OCI-LY7 (cell line): ENCODE results near the gene DAB1. TPM values are rescaled to one million over a fixed set of nuclear protein-coding genes. Genes with fewer than 3 reads are reported as not detected.

ENCODE experiments used
- BruUV-seq: library from RNA; stranded (reverse); fragments of 400-500 nt; replicated peaks from 2 replicates; lab custom pipeline; 2021; lab: Mats Ljungman, UMichigan
- CTCF ChIA-PET: fragments of 300-600 bp; sonication (Branson Sonifier 250); formaldehyde crosslinking; loops from one replicate; lab custom pipeline; 2022; ENCODE audit warnings: antibody characterized with exemption; ENCODE audit not compliant: unreplicated experiment; lab: Charles Lee
- POLR2A ChIA-PET: fragments of 300-600 bp; sonication (Branson Sonifier 250); formaldehyde crosslinking; loops from one replicate; lab custom pipeline; 2022; ENCODE audit warnings: antibody characterized with exemption; lab: Charles Lee
- DNase-seq: peaks from one replicate; pipeline ENCODE4 v3.0.0-alpha.2; 2015; ENCODE audit warnings: low spot score
- H2AFZ ChIP-seq: fragments of 200-600 bp; sonication (generic), shearing (Covaris generic); 2 replicates; pipeline ENCODE4 v1.6.1; 2014; ENCODE audit warnings: mild to moderate bottlenecking, antibody characterized with exemption, low read length, moderate library complexity
- H3K27ac ChIP-seq: fragments of 200-600 bp; sonication (generic); 2 replicates; pipeline ENCODE4 v1.5.1; 2014; ENCODE audit warnings: mixed run types, low read depth, mild to moderate bottlenecking, moderate library complexity, low read length, inconsistent platforms; ENCODE audit not compliant: poor library complexity, severe bottlenecking
- H3K36me3 ChIP-seq: fragments of 200-600 bp; sonication (generic); 2 replicates; pipeline ENCODE4 v1.6.1; 2014; ENCODE audit warnings: mild to moderate bottlenecking, antibody characterized with exemption, low read length, moderate library complexity, mixed read lengths; ENCODE audit not compliant: insufficient read depth
- H3K4me1 ChIP-seq: fragments of 200-600 bp; sonication (generic); 2 replicates; pipeline ENCODE4 v1.5.1; 2014; ENCODE audit warnings: mild to moderate bottlenecking, low read length; ENCODE audit not compliant: insufficient read depth, poor library complexity, severe bottlenecking
- H3K4me2 ChIP-seq: fragments of 200-600 bp; sonication (generic); 2 replicates; pipeline ENCODE4 v1.6.1; 2014; ENCODE audit warnings: mild to moderate bottlenecking, low read length
- H3K4me3 ChIP-seq: fragments of 200-600 bp; sonication (generic); 2 replicates; pipeline ENCODE4 v1.5.1; 2014; ENCODE audit warnings: mild to moderate bottlenecking, low read depth, low read length; ENCODE audit not compliant: poor library complexity, severe bottlenecking
- H3K79me2 ChIP-seq: fragments of 200-600 bp; sonication (generic); 2 replicates; pipeline ENCODE4 v1.6.1; 2016; ENCODE audit warnings: low read depth, mild to moderate bottlenecking, low read length, moderate library complexity, mixed read lengths; ENCODE audit not compliant: insufficient read depth
- H3K9me2 ChIP-seq: fragments of 200-600 bp; sonication (generic); 2 replicates; pipeline ENCODE4 v1.6.1; 2016; ENCODE audit warnings: mild to moderate bottlenecking, low read length, mixed read lengths; ENCODE audit not compliant: insufficient read depth
- H3K9me3 ChIP-seq: fragments of 200-600 bp; sonication (generic); 2 replicates; pipeline ENCODE4 v1.6.1; 2014; ENCODE audit warnings: mild to moderate bottlenecking, mixed run types, low read length, mixed read lengths
- H4K20me1 ChIP-seq: fragments of 200-600 bp; sonication (generic); 2 replicates; pipeline ENCODE4 v1.6.1; 2014; ENCODE audit warnings: mild to moderate bottlenecking, antibody characterized with exemption, low read length, moderate library complexity, mixed read lengths; ENCODE audit not compliant: insufficient read depth
- EZH2phosphoT487 ChIP-seq: fragments of 200-600 bp; sonication (generic); IDR thresholded peaks from 2 replicates; pipeline ENCODE4 v1.6.1; 2018; ENCODE audit warnings: low read depth, borderline replicate concordance, mild to moderate bottlenecking, mixed run types, antibody characterized with exemption, low read length, moderate library complexity, mixed read lengths
- intact Hi-C: fragments of 100-400 bp; cut with micrococcal nuclease; formaldehyde crosslinking; loops from one replicate; pipeline ENCODE4 v1.10.0; 2022; ENCODE audit not compliant: unreplicated experiment
- total RNA-seq, 2 experiments: library from RNA; depleted of rRNA in 1 of 2; stranded (reverse); fragments of >200 nt in 1 of 2; shearing (Covaris generic) in 1 of 2; gene quantifications; 2 replicates each; pipeline ENCODE4 v1.2.3, GENCODE V29; 2014 to 2022
- TF ChIP-seq, protein P1 (sequence below): fragments of 200-600 bp; sonication (generic); conservative IDR thresholded peaks from 2 replicates; pipeline ENCODE4 v1.5.1; 2014; ENCODE audit warnings: mild to moderate bottlenecking, antibody characterized with exemption, low read length, moderate library complexity, mixed read lengths

DAB1 gene
- total RNA-seq, 2 experiments from 2014 or later: not detected

DNA sequence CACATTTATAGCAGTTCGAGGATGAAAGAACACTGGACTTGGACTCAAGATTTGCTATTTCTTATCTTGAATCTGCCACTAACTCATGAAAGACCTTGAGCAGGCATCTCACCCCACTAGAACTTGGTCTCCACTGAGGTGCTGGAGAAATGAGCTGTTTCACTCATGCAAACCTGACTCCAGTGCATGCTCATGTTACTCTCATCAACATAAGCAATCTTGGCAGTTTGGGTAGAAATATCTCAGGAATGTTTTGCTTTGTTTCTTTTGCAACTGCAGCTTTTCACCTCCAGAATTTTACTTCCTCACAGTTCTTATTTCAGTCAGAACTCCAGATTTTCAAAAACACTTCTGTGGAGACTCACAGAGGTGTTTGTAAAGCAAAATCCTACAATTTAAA is 46.2 kb upstream of the DAB1 start:
- TF ChIP-seq, protein P1, sequence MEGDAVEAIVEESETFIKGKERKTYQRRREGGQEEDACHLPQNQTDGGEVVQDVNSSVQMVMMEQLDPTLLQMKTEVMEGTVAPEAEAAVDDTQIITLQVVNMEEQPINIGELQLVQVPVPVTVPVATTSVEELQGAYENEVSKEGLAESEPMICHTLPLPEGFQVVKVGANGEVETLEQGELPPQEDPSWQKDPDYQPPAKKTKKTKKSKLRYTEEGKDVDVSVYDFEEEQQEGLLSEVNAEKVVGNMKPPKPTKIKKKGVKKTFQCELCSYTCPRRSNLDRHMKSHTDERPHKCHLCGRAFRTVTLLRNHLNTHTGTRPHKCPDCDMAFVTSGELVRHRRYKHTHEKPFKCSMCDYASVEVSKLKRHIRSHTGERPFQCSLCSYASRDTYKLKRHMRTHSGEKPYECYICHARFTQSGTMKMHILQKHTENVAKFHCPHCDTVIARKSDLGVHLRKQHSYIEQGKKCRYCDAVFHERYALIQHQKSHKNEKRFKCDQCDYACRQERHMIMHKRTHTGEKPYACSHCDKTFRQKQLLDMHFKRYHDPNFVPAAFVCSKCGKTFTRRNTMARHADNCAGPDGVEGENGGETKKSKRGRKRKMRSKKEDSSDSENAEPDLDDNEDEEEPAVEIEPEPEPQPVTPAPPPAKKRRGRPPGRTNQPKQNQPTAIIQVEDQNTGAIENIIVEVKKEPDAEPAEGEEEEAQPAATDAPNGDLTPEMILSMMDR: no peak
- TF ChIP-seq EZH2phosphoT487: no peak
- H3K4me2 ChIP-seq: no peak overlapping the region
- no TSS peak for BruUV-seq
- H3K4me3 ChIP-seq: no peak overlapping the region
- intact Hi-C loops: no loop called here
- no peaks in the 10 kb centered on the region for H3K9me3 ChIP-seq
- ChIA-PET POLR2A (no interaction called here), CTCF (no interaction called here)
- H2AFZ ChIP-seq: no peak overlapping the region
- H3K79me2 ChIP-seq: no peaks in the 10 kb centered on the region
- no peaks in the 10 kb centered on the region for H3K4me1 ChIP-seq
- H3K9me2 ChIP-seq: no peaks in the 10 kb centered on the region
- no peak for DNase-seq
- no peak overlapping the region for H3K27ac ChIP-seq
- no peaks in the 10 kb centered on the region for H4K20me1 ChIP-seq
- no peaks in the 10 kb centered on the region for H3K36me3 ChIP-seq

- Histone ChIP-seq H3K79me2 (no peaks in the 10 kb centered on the region), H3K36me3 (no peaks in the 10 kb centered on the region), H4K20me1 (no peaks in the 10 kb centered on the region), H3K4me3 (no peak overlapping the region), H3K9me2 (no peaks in the 10 kb centered on the region), H3K9me3 (no peaks in the 10 kb centered on the region), H2AFZ (no peak overlapping the region), H3K4me1 (no peaks in the 10 kb centered on the region), H3K4me2 (no peak overlapping the region), H3K27ac (no peak overlapping the region)
- DNase-seq: no peak
- no peak for TF ChIP-seq EZH2phosphoT487
- TF ChIP-seq, protein P1: no peak
- intact Hi-C loops: no loop called here
- POLR2A ChIA-PET: no interaction called here
- CTCF ChIA-PET: no interaction called here
- BruUV-seq: no TSS peak
Observed at GRCh38 chr1:57468641-57469523, 45.0 kb upstream of the DAB1 start.

DNA sequence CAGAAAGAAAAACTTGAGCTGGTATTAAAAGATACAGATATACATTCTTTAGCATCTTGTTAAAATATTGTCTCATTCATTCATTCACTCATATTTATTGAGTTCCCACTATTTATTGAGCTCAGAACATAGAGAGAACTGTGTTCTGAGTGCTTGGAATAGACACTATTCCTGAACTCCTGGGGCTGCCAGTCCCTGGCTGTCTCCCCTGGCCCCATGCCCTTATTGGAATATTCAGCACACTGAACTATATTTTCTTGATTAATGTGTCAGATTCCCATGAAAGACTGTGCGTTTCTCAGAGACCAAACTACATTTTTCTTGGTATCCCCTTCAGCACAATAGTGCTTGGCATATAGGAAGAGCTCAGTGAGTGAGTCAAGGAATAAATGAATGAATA is 44.0 kb upstream of the DAB1 start:
- Histone ChIP-seq H3K9me2 (no peaks in the 10 kb centered on the region), H3K79me2 (no peaks in the 10 kb centered on the region), H3K9me3 (no peaks in the 10 kb centered on the region), H3K36me3 (no peaks in the 10 kb centered on the region), H3K4me2 (no peak overlapping the region), H3K27ac (no peak overlapping the region), H2AFZ (no peak overlapping the region), H3K4me1 (no peaks in the 10 kb centered on the region), H3K4me3 (no peak overlapping the region), H4K20me1 (no peaks in the 10 kb centered on the region)
- DNase-seq: no peak
- CTCF ChIA-PET: no interaction called here
- TF ChIP-seq, protein P1: no peak
- no peak for TF ChIP-seq EZH2phosphoT487
- intact Hi-C loops: no loop called here
- POLR2A ChIA-PET: no interaction called here
- no TSS peak for BruUV-seq
